A549 (cell line): Measurements from ENCODE around the gene FBF1.

Experiments used
- CTCF ChIP-seq: fragments of >200 bp; sonication (Bioruptor Twin); formaldehyde crosslinking; IDR thresholded peaks from 3 replicates; pipeline ENCODE4 v1.5.1; 2016
- KDM1A ChIP-seq: fragments of 200-600 bp; sonication (generic); IDR thresholded peaks from 2 replicates; pipeline ENCODE4 v1.6.1; 2016; ENCODE audit warnings: low read depth, mild to moderate bottlenecking
- MAX ChIP-seq: IDR thresholded peaks from 2 replicates; pipeline ENCODE4 v1.6.1; 2012

GRCh38 chr17:75919611-75920010, 21.2 kb downstream of the FBF1 start:
- TF ChIP-seq CTCF (no peak), KDM1A (no peak), MAX (no peak)
